ENCODE data around the gene PTPN3. TPM values are rescaled to one million over a fixed set of nuclear protein-coding genes. Genes with fewer than 3 reads are reported as not detected.
A peak's percentile ranks its signal among the peaks of the same experiment; 100 is the strongest.

PTPN3 gene
- total RNA-seq, 1 experiment from 2014 or later = 10.4 TPM

DNA sequence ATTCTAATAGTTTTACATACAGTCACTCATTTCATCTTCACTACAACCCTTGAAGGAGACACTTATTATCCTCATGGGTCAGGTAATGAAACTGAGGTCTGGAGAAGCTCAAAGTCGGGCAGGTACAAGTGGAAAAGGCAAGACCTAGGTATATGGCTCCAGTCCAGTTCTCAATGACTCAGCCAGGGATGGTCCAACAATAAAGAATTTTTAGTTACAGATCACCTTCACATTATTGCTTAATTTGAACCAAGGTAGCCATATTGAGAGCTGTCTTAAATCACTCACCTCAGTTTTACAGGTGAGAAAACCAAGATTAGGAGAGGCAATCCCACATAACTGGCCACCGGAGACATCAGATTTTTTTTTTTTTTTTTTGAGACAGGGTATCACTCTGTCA, 55.4 kb downstream of the PTPN3 start:
- POLR2A ChIA-PET = no interaction called here
- no peak for ATAC-seq
- CTCF ChIA-PET = interaction anchor here (1.2 kb wide), 1 partner anchor 27 kb away, joined by 4 read pairs; no protein-coding TSS in a partner anchor
- H3K9me3 ChIP-seq (ENCODE audit: control insufficient read depth, insufficient read depth, low read depth, low read length) = no peaks in the 10 kb centered on the region
- no peak for DNase-seq (ENCODE audit: low read depth, low spot score)
- H3K36me3 ChIP-seq (ENCODE audit: control insufficient read depth, insufficient read depth, low read length) = no peaks in the 10 kb centered on the region
- no peak overlapping the region for H3K27ac ChIP-seq (ENCODE audit: low read length)
- H3K27me3 ChIP-seq (ENCODE audit: control insufficient read depth, insufficient read depth, low read length) = no peaks in the 10 kb centered on the region
- no TSS peak for BruUV-seq (replicated peaks)
- no peak overlapping the region for H3K4me3 ChIP-seq (ENCODE audit: low read depth in 2 of 2, low read length in 2 of 2)
- no peaks in the 10 kb centered on the region for H3K4me1 ChIP-seq (ENCODE audit: control insufficient read depth, insufficient read depth, low read length)
- intact Hi-C loops (cut with micrococcal nuclease; ENCODE audit: unreplicated experiment) (no loop called here), in situ Hi-C loops (cut with HindIII; ENCODE audit: low pct_unique_long_range_greater_than_20kb, low sequenced_read_pairs) (no loop called here)
- TF ChIP-seq, protein P1, sequence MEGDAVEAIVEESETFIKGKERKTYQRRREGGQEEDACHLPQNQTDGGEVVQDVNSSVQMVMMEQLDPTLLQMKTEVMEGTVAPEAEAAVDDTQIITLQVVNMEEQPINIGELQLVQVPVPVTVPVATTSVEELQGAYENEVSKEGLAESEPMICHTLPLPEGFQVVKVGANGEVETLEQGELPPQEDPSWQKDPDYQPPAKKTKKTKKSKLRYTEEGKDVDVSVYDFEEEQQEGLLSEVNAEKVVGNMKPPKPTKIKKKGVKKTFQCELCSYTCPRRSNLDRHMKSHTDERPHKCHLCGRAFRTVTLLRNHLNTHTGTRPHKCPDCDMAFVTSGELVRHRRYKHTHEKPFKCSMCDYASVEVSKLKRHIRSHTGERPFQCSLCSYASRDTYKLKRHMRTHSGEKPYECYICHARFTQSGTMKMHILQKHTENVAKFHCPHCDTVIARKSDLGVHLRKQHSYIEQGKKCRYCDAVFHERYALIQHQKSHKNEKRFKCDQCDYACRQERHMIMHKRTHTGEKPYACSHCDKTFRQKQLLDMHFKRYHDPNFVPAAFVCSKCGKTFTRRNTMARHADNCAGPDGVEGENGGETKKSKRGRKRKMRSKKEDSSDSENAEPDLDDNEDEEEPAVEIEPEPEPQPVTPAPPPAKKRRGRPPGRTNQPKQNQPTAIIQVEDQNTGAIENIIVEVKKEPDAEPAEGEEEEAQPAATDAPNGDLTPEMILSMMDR (IDR thresholded peaks at IDR 0.05) = no peak
- TF ChIP-seq SIN3A (IDR thresholded peaks at IDR 0.05; ENCODE audit: borderline replicate concordance, insufficient read depth, low read depth, low read length) (no peak), TCF7L2 (IDR thresholded peaks at IDR 0.05; ENCODE audit: low read depth, low read length) (no peak), POLR2AphosphoS5 (IDR thresholded peaks at IDR 0.05; ENCODE audit: low read depth, low read length) (no peak), REST (IDR thresholded peaks at IDR 0.05; ENCODE audit: insufficient read depth in 1 of 2, low read depth in 2 of 2, low read length in 1 of 2) (no peak)

- DNase-seq (ENCODE audit: low read depth, low spot score) (no peak), ATAC-seq (peak; percentile 76)
- Histone ChIP-seq H3K9me3 (ENCODE audit: control insufficient read depth, insufficient read depth, low read depth, low read length) (no peaks in the 10 kb centered on the region), H3K27ac (ENCODE audit: low read length) (no peak overlapping the region), H3K4me3 (ENCODE audit: low read depth in 2 of 2, low read length in 2 of 2) (no peak overlapping the region), H3K4me1 (ENCODE audit: control insufficient read depth, insufficient read depth, low read length) (no peaks in the 10 kb centered on the region), H3K36me3 (ENCODE audit: control insufficient read depth, insufficient read depth, low read length) (no peaks in the 10 kb centered on the region; the same call in 1 of the 2 replicates), H3K27me3 (ENCODE audit: control insufficient read depth, insufficient read depth, low read length) (no peaks in the 10 kb centered on the region)
- TF ChIP-seq REST (IDR thresholded peaks at IDR 0.05; ENCODE audit: insufficient read depth in 1 of 2, low read depth in 2 of 2, low read length in 1 of 2) = no peak
- TF ChIP-seq, protein P1 (IDR thresholded peaks at IDR 0.05) = peak; percentile 6; the same call in 1 of the 2 replicates
- ChIA-PET POLR2A (no interaction called here), CTCF (interaction anchor here (1.3 to 1.9 kb wide), 3 partner anchors 10 to 29 kb away, joined by 3 to 20 read pairs (median 6); no protein-coding TSS in a partner anchor)
- intact Hi-C loops (cut with micrococcal nuclease; ENCODE audit: unreplicated experiment) (loop anchor here (2.0 kb wide), 1 partner anchor 80 kb away; no protein-coding TSS in a partner anchor), in situ Hi-C loops (cut with HindIII; ENCODE audit: low pct_unique_long_range_greater_than_20kb, low sequenced_read_pairs) (no loop called here)
- BruUV-seq (replicated peaks) = no TSS peak
Observed at GRCh38 chr9:109441296-109441695, 56.8 kb downstream of the PTPN3 start.
